Left ventricle myocardium inferior (tissue), 1 donor: ENCODE data around the gene RUFY2. TPM values are rescaled to one million over a fixed set of nuclear protein-coding genes. Genes with fewer than 3 reads are reported as not detected.

Experiments used
- DNase-seq: peaks from one replicate; pipeline ENCODE4 v3.0.0-alpha.2; 2020
- H3K27ac ChIP-seq: fragments of 200-600 bp; replicated peaks from 2 replicates; pipeline ENCODE4 v1.8.0; 2021
- H3K27me3 ChIP-seq: fragments of 200-600 bp; 2 replicates; pipeline ENCODE4 v1.8.0; 2021; ENCODE audit warnings: low read depth
- H3K36me3 ChIP-seq: fragments of 200-600 bp; 2 replicates; pipeline ENCODE4 v1.8.0; 2021
- H3K4me1 ChIP-seq: fragments of 200-600 bp; 2 replicates; pipeline ENCODE4 v1.8.0; 2021
- H3K4me3 ChIP-seq: fragments of 200-600 bp; 2 replicates; pipeline ENCODE4 v1.8.0; 2021; ENCODE audit warnings: mild to moderate bottlenecking, moderate library complexity
- H3K9me3 ChIP-seq: fragments of 200-600 bp; replicated peaks from 2 replicates; pipeline ENCODE4 v1.8.0; 2021
- intact Hi-C: fragments of 100-400 bp; cut with micrococcal nuclease; formaldehyde crosslinking; loops from one replicate; pipeline ENCODE4 v1.11.0; 2022
- total RNA-seq: library from RNA; stranded (reverse); fragmentation: NEBNext Ultra II Directional; extraction: Animal tissue kit (Norgen Biotek cat#: 25700); gene quantifications from one replicate; pipeline ENCODE4 v1.2.1, GENCODE V29; 2021
- TF ChIP-seq, protein P1 (sequence below): fragments of 200-600 bp; IDR thresholded peaks from 2 replicates; pipeline ENCODE4 v1.8.0; 2021; ENCODE audit warnings: antibody characterized with exemption, mild to moderate bottlenecking, borderline replicate concordance
- donor health status: DM: no; HTN: yes; CAD: no; lungs with severe emphysema.

The RUFY2 gene
- total RNA-seq, 1 donor from 2014 or later, result 9.9 TPM

DNA sequence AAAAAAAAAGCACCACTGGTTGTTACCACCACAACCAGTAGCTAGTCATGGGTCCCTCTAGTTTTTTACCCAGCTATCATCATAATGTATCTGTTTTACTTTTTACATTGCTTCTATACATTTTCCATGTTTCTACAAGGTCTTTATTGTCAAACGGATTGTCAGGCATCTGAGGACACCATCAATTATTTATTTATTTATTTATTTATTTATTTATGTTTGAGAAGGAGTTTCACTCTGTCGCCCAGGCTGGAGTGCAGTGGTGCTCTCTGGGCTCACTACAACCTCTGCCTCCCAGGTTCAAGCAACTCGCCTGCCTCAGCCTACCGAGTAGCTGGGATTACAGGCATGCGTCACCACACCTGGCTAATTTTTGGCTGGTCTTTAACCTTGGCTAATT is 104.2 kb downstream of the RUFY2 start:
- Histone ChIP-seq H3K4me3 (no peak overlapping the region), H3K36me3 (no peaks in the 10 kb centered on the region), H3K9me3 (no peaks in the 10 kb centered on the region), H3K27ac (no peak overlapping the region), H3K4me1 (peaks cover 6% of the 10 kb centered on the region), H3K27me3 (no peaks in the 10 kb centered on the region)
- intact Hi-C loops, result loop anchor here (10.0 kb wide), 1 partner anchor 88 kb away; no protein-coding TSS in a partner anchor
- TF ChIP-seq, protein P1, sequence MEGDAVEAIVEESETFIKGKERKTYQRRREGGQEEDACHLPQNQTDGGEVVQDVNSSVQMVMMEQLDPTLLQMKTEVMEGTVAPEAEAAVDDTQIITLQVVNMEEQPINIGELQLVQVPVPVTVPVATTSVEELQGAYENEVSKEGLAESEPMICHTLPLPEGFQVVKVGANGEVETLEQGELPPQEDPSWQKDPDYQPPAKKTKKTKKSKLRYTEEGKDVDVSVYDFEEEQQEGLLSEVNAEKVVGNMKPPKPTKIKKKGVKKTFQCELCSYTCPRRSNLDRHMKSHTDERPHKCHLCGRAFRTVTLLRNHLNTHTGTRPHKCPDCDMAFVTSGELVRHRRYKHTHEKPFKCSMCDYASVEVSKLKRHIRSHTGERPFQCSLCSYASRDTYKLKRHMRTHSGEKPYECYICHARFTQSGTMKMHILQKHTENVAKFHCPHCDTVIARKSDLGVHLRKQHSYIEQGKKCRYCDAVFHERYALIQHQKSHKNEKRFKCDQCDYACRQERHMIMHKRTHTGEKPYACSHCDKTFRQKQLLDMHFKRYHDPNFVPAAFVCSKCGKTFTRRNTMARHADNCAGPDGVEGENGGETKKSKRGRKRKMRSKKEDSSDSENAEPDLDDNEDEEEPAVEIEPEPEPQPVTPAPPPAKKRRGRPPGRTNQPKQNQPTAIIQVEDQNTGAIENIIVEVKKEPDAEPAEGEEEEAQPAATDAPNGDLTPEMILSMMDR, result no peak
- DNase-seq, result no peak

DNA sequence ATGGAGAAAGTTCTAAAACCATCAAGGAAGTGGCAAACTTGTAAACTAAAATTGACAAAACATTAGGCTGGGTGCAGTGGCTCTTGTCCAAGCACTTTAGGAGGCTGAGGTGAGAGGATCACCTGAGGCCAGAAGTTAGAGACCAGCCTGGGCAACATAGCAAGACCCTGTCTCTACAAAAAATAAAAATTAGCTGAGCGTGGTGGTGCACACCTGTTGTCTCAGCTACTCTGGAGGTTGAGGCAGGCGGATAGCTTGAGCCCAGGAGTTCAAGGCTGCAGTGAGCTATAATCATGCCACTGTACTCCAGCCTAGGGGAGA is 104.6 kb downstream of the RUFY2 start:
- DNase-seq, result no peak
- Histone ChIP-seq H3K27ac (no peak overlapping the region), H3K27me3 (no peaks in the 10 kb centered on the region), H3K4me3 (no peak overlapping the region), H3K9me3 (no peaks in the 10 kb centered on the region), H3K36me3 (no peaks in the 10 kb centered on the region), H3K4me1 (peaks cover 6% of the 10 kb centered on the region)
- TF ChIP-seq, protein P1, result no peak
- intact Hi-C loops, result loop anchor here (10.0 kb wide), 1 partner anchor 88 kb away; no protein-coding TSS in a partner anchor

DNA sequence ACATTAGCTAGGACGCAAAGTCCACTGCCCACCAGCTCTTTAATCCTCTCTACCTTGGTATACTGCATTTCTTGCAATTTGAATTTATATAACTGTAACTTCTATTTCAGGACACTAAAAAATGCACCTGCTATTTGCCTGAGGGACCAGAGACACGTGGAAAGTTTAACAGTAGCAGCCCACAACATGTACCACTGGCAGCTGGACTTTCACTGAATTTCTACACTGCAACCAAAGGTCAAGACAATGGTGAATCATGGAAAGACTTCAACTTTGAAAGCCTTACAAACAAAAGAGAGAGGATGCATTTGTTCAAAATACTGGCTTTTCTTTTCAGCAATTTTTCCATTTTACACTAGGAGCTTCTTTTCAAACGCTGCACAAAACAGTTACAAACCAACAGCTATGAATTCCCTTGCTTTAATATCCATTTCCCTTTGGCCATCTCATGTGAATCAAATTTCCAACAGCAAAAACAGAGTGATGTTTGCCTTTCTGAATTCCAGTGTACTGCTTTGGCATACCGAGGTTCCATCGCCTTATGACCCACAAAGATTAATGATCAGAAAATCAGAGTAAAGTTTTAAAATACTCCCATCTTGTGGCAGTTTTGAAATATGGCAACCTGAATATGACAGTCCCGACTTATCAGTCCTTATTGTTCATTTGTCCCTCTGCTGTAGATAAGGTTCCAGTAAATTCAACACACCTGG is 105.1 kb downstream of the RUFY2 start:
- no peak overlapping the region for H3K27ac ChIP-seq
- DNase-seq, result no peak
- H3K4me1 ChIP-seq, result peaks cover 6% of the 10 kb centered on the region
- H3K4me3 ChIP-seq, result no peak overlapping the region
- intact Hi-C loops, result loop anchor here (10.0 kb wide), 1 partner anchor 87 kb away; no protein-coding TSS in a partner anchor
- TF ChIP-seq, protein P1, result peak; percentile 70
- no peaks in the 10 kb centered on the region for H3K27me3 ChIP-seq
- H3K9me3 ChIP-seq, result no peaks in the 10 kb centered on the region
- no peaks in the 10 kb centered on the region for H3K36me3 ChIP-seq

DNA sequence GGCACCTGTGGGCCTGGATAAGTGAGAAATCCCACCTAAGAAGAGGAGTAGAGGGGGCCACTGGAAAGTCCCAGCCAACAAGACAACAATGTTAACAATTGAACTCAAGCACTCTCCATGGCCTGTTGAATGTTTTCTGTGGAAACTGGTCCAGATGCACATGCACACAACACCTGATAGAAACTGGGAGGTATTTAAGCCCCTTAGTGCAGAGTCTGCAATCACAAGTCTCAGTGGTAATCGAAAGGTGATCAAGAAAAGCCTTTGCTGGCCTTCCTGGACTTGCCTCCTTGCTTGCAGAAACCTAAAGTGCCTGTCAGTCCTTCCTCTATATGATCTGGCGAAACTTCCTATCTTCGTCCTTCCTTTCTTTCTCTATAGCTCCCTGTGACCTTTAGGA is 105.8 kb downstream of the RUFY2 start:
- H3K4me3 ChIP-seq, result no peak overlapping the region
- H3K27ac ChIP-seq, result no peak overlapping the region
- no peaks in the 10 kb centered on the region for H3K36me3 ChIP-seq
- H3K4me1 ChIP-seq, result peaks cover 6% of the 10 kb centered on the region
- no peaks in the 10 kb centered on the region for H3K27me3 ChIP-seq
- TF ChIP-seq, protein P1, result no peak
- no peak for DNase-seq
- intact Hi-C loops, result loop anchor here (10.0 kb wide), 1 partner anchor 86 kb away; no protein-coding TSS in a partner anchor
- H3K9me3 ChIP-seq, result no peaks in the 10 kb centered on the region

DNA sequence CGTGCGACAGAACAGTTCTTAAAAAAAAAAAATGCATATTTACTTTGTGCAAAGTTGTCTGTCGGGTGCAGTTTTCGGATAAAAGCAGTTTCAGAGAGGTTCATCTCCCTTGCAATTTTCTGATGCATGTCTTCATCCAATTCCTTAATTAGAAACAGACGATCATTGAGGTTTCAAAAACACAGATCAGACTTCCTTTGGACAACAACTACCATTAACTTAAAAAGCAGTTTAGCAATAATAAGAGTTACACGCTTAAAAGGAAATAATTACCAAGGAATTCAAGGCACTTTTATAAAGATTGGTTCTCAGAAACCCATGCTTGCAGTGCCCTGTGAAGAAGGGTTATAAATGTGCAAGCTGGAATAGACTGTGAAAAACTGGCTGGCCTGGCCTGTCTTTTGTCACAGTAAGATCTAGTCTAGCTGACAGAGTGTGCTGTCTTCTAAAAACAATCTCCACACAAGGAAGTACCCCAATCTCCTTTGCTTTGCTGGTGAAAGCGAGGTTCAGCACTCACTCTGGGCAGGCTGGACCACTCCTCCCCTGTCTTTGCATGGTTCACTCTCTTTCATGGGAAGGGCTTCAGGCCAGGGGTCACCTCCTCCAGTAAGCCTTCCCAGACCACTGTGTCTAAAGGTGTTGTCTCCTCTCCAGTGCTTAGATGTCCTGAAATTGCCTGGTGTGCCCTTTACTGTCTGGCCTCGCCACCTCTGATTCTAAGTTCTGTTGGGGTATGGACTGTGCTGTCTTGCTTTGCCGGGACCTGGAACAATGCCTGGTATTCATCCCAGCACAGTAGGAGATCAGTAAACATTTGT is 110.0 kb downstream of the RUFY2 start:
- TF ChIP-seq, protein P1, result no peak
- H3K36me3 ChIP-seq, result no peaks in the 10 kb centered on the region
- no peak overlapping the region for H3K27ac ChIP-seq
- H3K9me3 ChIP-seq, result no peaks in the 10 kb centered on the region
- intact Hi-C loops, result no loop called here
- H3K4me1 ChIP-seq, result peaks cover 6% of the 10 kb centered on the region
- DNase-seq, result no peak
- H3K27me3 ChIP-seq, result no peaks in the 10 kb centered on the region
- H3K4me3 ChIP-seq, result no peak overlapping the region

Other genes starting within 250 kb of the RUFY2 start
- not detected for gene ATOH7, start 175.2 kb downstream of the RUFY2 start, total RNA-seq
- gene HNRNPH3, start 75.2 kb downstream of the RUFY2 start, total RNA-seq, result 138 TPM
- 5.1 TPM for gene PBLD, start 74.3 kb downstream of the RUFY2 start, total RNA-seq
- gene DNA2, start 64.7 kb upstream of the RUFY2 start, total RNA-seq, result 2.1 TPM
- 14.0 TPM for gene SLC25A16, start 120.2 kb upstream of the RUFY2 start, total RNA-seq
- gene TET1, start 153.1 kb upstream of the RUFY2 start, total RNA-seq, result 2.2 TPM